IPS DF 4.7 (cell line): ENCODE data around the gene CLNK.
"Not testable (repeated sequence)": the region's sequence is repeated elsewhere in the genome, so short reads cannot be mapped to it uniquely, and the experiment has no call there.

Experiments used
- DNase-seq: peaks from one replicate; pipeline ENCODE4 v3.0.0-alpha.2; 2013; ENCODE audit warnings: low spot score; ENCODE audit errors: extremely low read depth

Gene CLNK

DNA sequence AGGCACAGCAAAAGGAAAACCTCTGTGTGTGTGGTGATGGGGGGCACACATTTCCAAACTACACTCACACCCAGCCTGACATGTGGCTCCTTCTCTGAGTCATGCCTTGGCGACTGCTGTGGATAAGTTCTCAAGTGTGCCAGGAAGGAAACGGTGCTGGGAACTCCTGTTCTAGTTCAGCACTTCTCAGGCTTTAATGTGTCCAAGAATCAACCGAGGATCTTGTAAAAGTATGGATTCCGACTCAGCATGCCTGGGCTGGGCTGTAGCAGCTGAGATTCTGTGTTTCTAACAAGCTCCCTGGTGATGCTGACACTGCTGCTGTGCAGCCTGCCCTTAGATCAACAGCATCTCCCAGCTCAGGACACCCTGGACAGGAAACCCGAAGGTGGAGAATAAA lies 20.2 kb downstream of the CLNK start:
- DNase-seq: no peak

DNA sequence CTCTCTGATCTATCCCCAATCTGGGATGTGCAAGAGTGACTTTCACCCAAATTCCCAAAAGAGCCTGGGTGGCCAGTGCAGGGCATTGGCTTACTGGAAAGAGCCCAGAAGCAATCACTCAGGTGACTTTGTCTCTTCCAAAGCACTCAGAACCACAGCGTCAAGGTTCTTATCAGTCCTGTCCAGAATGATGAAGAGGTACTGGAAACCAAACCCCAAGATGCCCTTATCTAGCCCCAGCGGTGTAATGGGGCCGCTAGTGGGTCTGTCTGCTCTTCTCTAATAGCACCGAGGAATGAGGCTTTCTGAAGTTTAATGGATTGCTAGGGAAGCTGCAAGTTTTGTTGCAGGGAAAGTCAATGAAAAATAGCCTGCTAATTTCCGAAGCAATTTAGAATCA lies 21.6 kb downstream of the CLNK start:
- no peak for DNase-seq

DNA sequence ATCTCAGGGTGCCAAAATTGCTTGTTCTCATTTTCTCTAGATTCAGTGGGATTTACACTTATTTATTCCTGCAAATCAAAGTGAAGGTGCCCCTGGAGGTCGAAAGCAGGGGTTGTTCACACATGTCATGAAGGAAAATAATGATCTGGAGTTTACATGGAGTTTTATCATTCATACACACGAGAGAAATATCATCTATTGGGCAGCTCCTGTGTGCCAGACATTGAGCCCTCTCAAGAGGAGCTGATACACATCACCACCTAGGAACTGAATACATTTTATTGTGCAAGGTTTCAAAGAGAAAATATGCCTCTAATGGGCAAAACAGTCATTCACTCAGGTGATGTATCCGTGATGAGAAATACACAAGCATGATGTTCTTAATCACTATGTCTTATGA lies 23.5 kb downstream of the CLNK start:
- no peak for DNase-seq

DNA sequence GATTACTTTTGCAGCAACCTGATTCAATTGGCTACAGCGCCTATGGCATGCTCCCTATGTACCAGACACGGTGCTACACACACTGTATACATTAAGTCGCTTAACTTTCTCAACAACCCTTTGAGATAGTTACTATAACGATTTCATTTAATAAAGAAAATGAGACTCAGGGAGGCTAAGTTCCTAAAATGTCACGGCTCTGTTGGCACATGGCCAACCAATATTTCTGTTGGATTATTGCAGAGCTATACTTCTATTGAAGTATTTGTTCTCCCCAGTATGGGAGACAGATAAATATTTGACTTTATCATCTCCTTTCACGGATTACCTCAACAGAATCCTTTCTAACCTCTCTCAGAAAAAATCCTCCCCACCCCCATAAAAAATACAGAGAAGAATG lies 25.3 kb downstream of the CLNK start:
- no peak for DNase-seq

DNA sequence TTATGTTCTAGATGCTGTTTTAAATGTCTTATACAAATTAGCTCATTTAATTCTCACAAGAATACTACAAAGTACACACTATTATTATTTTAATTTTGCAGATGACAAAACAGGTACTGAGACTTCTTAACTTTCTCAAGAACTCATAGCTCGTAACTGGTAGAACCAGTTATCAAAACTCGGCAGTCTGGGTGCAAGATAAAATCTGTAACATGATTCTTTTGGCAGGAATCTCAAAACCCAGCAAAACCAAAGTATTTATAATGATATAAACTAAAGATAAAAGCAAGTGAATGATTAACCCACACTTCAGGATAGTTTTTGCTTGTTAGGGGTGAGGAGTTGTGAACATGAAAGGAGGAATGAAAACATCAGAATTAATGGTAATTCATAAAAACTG lies 27.6 kb downstream of the CLNK start:
- no peak for DNase-seq

DNA sequence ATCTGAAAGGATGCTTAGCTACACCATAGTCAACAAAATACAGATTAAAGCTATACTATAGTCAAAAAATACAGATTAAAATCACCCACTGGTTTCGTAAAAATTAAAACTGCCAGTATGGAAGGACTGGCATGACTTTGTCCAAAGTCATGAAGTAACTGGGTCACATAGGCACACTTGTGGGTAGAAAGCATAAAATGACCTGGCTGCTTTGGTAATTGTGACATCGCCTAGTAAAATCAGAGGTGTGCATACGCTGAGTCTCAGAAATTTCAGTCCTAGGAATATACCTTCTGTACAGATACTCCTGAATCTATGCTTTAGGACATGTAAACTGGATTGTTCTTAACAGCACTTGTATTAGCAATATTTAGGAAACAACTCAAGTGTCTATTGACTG lies 28.1 kb downstream of the CLNK start:
- no peak for DNase-seq

DNA sequence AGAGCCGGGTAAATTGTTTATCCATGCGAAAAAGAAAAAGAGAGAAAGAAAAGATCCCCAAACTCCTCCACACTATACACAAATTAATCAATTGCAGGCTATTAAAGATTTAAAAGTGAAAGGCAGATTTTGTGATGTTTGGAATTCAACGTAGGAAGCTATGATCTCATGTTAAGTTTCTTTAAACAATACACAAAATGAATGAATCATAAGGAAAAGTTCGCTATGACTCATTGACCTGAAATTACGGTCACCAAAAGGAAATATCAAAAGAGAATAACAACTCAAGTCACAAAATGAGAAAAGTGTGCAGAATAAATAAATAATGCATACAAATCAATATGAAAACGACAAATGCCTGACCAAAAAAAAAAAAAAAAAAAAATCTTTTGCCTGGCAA lies 28.6 kb downstream of the CLNK start:
- no peak for DNase-seq

DNA sequence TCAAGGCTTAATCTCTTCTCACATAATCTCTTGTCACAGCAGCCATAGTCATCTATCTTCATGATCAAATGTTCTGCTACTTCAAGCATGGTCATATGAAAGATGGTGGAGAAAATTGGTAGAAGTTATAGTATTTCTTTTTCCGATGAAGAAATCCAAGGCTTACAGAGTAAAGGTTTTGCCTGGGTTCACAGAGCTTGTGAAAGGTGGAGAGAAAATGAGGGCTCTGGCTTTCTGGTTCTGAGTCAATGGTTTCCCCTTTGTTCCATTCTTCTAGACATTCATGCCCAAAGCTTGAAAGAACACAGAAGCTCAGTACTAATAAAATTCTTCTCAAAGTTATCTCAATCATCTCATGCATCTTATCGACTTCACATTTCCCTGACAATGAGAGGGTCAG lies 36.1 kb downstream of the CLNK start:
- no peak for DNase-seq

DNA sequence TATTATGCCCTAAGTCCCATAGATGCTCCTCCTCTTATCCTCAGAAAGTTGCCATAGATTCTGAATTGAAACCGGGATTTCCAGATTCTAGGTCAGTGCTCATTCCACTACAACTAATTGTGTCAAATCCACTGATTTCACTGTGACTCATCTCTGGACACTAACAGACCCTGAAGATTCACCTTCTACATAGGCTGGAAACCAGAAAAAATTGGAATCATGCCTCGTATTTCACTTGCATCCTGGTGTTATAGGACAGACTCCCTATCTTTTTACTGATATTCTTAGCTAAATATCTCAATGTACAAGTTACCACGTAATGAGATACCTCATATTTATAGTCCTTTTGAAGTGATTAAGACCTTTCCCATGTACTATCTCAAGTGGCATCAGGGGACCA lies 36.7 kb downstream of the CLNK start:
- DNase-seq: no peak

DNA sequence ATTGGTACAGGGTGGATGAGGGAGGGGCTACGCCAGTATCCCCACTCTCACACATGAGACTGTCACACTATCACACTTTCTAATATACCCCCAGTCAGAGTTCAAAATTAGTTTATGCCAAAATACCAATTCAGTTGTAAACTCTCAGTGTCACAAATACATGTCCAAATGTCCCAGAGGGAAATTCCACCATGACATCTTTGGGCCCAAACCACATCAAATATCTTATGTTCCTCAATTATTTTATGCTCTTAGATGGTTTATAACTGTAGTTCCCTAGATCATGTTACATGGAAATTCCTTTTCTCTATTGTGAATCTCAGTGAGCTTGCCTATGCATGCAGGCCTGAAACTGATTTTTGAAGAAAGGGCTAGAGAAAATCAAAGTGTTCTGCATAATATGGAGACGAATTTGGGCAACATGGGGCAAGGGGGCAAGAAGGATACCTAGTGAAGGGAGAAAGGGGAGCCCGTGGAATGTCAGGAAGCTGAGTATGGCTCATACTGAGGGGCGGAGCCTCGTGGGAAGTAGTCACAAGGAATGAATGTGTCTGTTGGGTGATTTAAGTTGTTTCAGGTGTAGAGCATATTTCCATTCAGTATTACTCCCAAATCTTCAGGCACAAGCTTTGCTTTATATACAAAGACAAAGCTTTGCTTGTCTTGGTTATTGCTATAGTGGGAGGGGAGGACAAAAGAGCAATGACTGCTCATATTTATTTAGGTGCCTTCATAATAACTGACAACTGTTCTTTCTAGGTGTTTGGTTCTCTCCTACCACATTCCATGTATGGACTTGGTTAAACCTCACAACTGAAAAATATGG lies 40.8 kb downstream of the CLNK start:
- no peak for DNase-seq

DNA sequence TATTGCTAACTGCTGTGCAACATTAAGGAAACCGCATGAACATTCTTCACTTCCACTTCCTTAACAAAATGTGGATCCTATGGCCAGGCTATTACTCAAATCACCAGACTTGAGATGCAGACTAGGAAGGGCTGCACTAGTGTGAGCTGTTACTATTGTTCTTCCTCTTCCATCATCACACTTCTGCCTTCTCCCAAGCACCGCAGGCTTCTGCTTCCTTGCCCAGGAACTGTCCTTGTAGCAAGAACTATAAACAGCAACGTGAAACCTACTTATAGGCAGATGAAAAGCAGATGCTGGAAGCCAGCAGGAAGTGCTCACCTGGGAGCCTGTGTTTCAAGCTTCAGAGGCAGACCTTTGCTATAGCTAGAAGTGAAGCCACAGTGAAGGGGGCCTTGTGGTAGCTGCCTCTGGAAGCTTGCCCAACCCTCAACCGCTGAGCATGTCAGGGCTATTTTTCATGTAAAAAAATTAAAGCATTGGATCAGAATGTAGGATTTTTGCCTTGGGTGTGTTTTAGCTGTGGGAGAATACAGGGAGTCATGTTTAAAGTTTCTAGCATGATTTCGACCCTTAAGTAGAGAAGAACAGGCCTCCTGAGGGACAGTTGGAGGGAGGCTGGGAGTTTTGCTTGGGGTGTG lies 43.9 kb downstream of the CLNK start:
- no peak for DNase-seq

DNA sequence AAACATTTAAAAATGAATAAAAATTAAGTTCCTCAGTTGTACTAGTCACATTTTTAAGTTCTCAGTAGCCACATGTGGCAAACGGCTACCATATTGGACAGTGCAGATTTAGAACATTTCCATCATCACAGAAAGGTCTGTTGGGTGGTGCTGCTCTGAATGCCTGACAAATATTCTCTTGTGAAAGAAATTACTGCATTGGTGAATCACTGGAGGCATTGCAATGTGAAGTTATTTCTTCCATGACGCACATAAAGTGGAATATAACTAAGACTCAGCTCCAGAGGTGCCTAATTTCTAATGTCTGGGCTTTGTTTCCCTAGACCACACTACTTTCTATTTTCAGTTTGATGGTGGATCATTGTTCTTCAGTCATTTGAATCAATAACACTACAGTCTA lies 44.9 kb downstream of the CLNK start:
- no peak for DNase-seq

DNA sequence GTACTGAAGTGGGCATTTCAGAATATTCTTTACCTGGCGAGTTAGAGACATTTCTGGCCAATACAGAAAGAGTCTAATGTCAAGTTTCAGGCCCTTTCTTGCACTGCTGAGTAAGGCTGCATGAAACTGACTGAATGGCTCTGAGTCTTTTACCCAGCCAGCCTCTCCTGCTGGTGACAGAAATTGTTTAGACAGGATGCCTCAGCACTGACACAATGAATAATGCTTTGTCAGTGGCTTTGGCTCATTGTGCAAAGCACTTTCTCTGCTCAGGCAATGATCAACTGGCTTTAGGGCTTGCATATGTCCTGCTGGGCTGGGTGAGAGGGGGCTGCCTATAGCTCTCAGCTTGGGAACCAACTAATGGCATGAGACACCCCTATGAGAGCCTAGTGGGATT lies 45.5 kb downstream of the CLNK start:
- DNase-seq: no peak

DNA sequence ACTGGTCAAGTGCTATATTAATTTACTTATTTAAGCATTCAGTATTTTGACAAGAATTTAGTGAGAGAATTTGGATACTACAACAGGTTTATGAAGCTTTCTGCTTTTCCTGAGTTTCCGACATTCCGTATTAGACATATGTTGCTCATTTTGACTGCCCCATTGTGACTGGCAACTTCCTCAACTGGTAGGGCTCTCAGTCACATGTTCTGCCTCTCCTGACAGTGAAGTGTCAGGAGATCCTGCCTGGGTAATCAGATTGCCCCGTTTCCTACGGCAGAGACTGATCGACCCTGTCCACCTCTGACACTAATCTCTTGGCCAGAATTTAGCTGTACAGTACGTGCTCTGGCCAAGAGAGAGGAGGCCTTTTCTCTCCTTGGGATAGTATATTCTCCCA lies 49.5 kb downstream of the CLNK start:
- no peak for DNase-seq

DNA sequence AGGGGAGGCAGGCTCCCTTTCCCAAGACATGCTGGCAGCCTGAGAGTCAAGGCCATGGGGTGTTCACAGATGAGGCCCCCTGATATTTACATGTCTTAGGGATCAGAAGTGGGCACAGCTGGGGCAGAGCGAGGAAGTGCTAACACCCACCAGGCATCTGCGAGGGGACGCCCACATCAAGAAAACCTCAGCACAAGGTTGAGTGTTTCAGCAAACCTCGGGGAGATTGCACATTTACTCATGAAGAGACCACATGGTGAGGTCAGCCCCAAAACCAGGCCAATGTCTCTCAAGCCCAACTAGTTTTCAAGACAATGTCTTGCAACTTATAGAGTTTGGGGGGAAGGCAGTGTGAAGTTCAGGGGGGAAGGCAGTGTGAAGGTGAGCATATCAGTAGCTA lies 55.2 kb downstream of the CLNK start:
- DNase-seq: no peak

DNA sequence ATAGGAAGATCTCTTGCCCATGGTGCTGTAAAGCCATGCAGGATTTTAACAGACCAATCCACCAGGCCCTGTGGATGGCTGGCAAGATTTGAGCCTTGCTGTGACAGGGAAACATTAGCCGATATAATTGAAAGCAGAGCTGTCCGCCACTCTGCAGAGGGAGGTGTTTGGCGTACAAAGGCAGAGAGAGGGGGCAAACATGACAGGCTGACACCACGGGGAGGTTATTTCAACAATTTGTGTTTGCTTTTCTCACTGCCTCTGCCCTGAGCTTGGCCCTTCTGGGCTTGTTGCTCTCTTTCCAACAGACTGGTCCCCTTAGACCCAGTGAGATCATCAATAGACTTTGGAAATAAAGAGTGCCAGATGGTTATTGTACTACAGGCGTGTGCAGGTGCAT lies 59.4 kb downstream of the CLNK start:
- DNase-seq: no peak

DNA sequence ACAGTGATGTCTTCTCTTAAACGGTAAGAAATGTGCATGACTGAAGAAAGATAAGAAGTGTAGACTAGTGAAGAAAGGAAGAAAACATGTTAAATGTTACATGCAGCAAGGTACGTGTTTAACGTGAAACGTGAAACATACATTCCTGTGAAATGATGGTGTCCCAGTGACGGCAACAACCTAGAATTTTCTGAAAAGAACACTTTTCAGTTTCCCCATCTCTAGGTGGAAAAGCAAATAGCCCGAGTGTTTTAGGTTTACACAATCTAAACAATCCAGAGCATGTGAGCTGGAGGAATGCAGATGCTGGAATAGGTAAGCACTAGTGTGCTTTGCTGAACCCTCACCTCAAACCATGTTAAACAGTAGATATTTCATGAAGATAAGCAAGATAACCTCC lies 60.7 kb downstream of the CLNK start:
- DNase-seq: no peak

DNA sequence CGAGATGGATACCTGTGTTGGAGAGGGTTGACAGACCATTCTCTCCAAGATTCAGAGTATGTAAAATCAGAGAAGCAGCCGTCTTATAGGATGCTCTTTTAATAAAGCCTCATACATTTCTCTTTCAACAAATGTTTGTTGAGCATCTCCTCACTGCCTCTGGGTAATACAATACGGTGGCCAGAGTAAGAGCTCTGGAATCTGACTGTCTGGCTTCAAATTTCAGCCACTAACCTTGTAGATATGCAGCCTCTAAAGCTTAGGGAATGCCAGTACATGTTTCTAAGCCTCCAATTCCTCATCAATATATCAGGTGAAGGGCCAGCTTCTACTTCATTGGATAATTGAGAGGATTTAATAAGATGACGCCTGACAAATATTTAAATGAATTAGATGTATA lies 61.3 kb downstream of the CLNK start:
- no peak for DNase-seq

DNA sequence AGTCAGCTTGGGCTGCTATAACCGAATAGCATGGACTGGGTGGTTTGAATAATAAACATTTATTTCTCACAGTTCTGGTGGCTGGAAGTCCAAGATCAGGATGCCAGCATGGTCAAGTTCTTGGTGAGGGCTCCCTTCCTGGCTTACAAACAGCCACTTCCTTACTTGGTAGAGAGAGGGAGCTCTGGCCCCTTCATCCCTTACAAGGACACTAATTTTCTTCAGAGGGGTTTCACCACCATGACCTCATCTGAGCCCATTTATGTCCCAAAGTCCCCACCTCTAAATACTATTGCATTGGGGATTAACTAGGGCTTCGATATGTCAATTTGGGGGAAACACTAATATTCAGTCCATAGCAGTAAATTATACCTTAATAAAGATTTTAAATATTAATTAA lies 61.8 kb downstream of the CLNK start:
- DNase-seq: no peak

DNA sequence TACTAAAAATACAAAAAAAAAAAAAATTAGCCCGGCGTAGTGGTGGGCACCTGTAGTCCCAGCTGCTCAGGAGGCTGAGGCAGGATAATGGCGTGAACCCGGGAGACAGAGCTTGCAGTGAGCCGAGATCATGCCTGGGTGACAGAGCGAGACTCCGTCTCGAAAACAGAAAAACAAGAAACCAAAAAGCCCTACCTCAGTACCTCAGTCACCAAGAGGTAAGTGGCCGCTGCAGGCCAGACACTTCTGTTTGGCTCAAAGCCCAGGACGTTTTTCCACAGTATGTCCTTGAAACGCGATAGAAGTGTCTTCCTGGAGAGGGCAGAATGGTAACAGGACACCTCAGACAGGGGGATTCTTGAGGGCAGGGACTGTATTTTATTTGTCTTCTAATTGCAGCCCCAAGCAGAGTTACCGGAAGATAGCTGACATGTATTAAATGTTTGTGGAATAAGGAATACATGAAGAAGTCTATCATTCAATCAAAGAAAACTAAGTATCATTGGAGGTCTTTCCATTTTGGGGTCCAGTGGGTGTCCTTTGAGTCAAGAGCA lies 63.6 kb downstream of the CLNK start:
- no peak for DNase-seq

DNA sequence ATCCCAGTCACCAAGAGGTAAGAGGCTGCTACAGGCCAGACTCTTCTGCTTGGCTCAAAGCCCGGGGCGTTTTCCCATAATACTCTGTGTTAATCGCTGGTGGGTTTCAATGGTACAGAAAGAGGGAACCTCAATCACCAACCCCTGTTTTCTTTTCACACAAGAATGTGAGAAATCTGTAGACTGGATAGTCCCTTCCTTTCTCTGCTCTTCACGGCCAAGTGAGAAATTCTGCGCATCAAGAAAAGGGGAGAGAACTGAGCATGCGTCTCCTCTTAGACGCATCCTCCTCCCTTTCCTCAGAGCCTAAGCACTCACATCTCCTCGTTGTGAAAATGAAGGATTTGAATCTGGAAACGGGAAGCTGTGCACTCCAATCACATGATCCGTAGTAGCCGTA lies 64.7 kb downstream of the CLNK start:
- DNase-seq: no peak

DNA sequence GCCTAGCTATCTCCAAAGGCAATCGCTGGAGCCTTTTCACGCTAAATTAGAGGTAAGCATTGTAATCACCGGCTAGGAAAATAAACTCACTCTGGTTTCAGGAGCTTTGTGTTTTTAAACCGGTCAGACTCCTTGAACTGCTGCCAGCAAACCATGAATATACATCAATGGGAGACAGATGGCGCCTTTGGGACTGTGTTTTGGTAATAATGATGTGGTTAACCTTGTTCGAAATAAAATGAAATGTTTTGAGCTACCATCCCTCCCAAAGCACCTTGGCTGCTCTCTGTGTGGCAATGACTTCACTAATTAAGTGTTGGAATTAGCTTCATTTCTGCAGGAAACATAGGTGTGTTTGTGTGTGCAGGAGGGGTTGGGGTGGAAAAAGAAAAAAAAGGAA lies 65.3 kb downstream of the CLNK start:
- no peak for DNase-seq

DNA sequence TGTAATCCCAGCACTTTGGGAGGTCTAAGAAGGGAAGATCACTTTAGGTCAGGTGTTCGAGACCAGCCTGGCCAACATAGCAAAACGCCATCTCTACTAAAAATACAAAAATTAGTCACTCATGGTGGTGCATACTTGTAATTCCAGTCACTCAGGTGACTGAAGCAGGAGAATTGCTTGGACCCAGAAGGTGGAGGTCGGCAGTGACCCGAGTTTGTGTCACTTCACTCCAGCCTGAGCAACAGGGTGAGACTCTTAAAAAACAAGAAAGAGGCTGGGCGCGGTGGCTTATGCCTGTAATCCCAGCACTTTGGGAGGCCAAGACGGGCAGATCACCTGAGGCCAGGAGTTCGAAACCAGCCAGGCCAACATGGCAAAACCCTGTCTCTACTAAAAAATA lies 69.6 kb downstream of the CLNK start:
- not testable (repeated sequence) for DNase-seq
